ENCODE results near the gene TTC12. TPM values are rescaled to one million over a fixed set of nuclear protein-coding genes. Genes with fewer than 3 reads are reported as not detected.

Gene TTC12
- total RNA-seq, 1 donor from 2014 or later, result 30.4 TPM

GRCh38 chr11:113370634-113371033, 56.3 kb downstream of the TTC12 start:
- TF ChIP-seq, protein P1, sequence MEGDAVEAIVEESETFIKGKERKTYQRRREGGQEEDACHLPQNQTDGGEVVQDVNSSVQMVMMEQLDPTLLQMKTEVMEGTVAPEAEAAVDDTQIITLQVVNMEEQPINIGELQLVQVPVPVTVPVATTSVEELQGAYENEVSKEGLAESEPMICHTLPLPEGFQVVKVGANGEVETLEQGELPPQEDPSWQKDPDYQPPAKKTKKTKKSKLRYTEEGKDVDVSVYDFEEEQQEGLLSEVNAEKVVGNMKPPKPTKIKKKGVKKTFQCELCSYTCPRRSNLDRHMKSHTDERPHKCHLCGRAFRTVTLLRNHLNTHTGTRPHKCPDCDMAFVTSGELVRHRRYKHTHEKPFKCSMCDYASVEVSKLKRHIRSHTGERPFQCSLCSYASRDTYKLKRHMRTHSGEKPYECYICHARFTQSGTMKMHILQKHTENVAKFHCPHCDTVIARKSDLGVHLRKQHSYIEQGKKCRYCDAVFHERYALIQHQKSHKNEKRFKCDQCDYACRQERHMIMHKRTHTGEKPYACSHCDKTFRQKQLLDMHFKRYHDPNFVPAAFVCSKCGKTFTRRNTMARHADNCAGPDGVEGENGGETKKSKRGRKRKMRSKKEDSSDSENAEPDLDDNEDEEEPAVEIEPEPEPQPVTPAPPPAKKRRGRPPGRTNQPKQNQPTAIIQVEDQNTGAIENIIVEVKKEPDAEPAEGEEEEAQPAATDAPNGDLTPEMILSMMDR (IDR thresholded peaks at IDR 0.05; ENCODE audit: unreplicated experiment), result no peak
- H3K27me3 Mint-ChIP-seq, result no peaks in the 10 kb centered on the region
- DNase-seq (ENCODE audit: low spot score, unreplicated experiment), result no peak
- H3K4me3 Mint-ChIP-seq (ENCODE audit: low read depth), result no peak overlapping the region
- no peaks in the 10 kb centered on the region for H3K9me3 Mint-ChIP-seq (ENCODE audit: low read depth)
- H3K36me3 Mint-ChIP-seq (ENCODE audit: insufficient read depth), result peaks cover 8% of the 10 kb centered on the region
- H3K4me1 Mint-ChIP-seq (ENCODE audit: low read depth), result peaks cover 7% of the 10 kb centered on the region
- H3K27ac Mint-ChIP-seq, result no peak overlapping the region

GRCh38 chr11:113372309-113372708, 57.9 kb downstream of the TTC12 start:
- H3K27ac Mint-ChIP-seq, result no peak overlapping the region

GRCh38 chr11:113373306-113373705, 58.9 kb downstream of the TTC12 start:
- no peaks in the 10 kb centered on the region for H3K27me3 Mint-ChIP-seq
- no peak overlapping the region for H3K27ac Mint-ChIP-seq
- no peak overlapping the region for H3K4me3 Mint-ChIP-seq (ENCODE audit: low read depth)
- TF ChIP-seq, protein P1 (IDR thresholded peaks at IDR 0.05; ENCODE audit: unreplicated experiment), result no peak
- H3K36me3 Mint-ChIP-seq (ENCODE audit: insufficient read depth), result peaks cover 6% of the 10 kb centered on the region
- H3K4me1 Mint-ChIP-seq (ENCODE audit: low read depth), result peaks cover 7% of the 10 kb centered on the region
- H3K9me3 Mint-ChIP-seq (ENCODE audit: low read depth), result no peaks in the 10 kb centered on the region
- no peak for DNase-seq (ENCODE audit: low spot score, unreplicated experiment)

More at GRCh38 chr11:113372309-113372708, 57.9 kb downstream of the TTC12 start:
- Mint-ChIP-seq H3K4me3 (ENCODE audit: low read depth) (no peak overlapping the region), H3K36me3 (ENCODE audit: insufficient read depth) (peaks cover 8% of the 10 kb centered on the region), H3K27me3 (no peaks in the 10 kb centered on the region), H3K4me1 (ENCODE audit: low read depth) (peaks cover 7% of the 10 kb centered on the region), H3K9me3 (ENCODE audit: low read depth) (no peaks in the 10 kb centered on the region)
- TF ChIP-seq, protein P1 (IDR thresholded peaks at IDR 0.05; ENCODE audit: unreplicated experiment), result peak; percentile 20
- DNase-seq (ENCODE audit: low spot score, unreplicated experiment), result no peak

- Mint-ChIP-seq H3K36me3 (ENCODE audit: insufficient read depth) (peaks cover 3% of the 10 kb centered on the region), H3K9me3 (ENCODE audit: low read depth) (no peaks in the 10 kb centered on the region), H3K4me3 (ENCODE audit: low read depth) (no peak overlapping the region), H3K27me3 (no peaks in the 10 kb centered on the region), H3K27ac (no peak overlapping the region), H3K4me1 (ENCODE audit: low read depth) (peaks cover 7% of the 10 kb centered on the region)
- TF ChIP-seq, protein P1 (IDR thresholded peaks at IDR 0.05; ENCODE audit: unreplicated experiment), result no peak
- DNase-seq (ENCODE audit: low spot score, unreplicated experiment), result no peak
Measured at GRCh38 chr11:113373981-113374560, 59.7 kb downstream of the TTC12 start.

- Mint-ChIP-seq H3K4me3 (ENCODE audit: low read depth) (no peak overlapping the region), H3K27ac (no peak overlapping the region), H3K36me3 (ENCODE audit: insufficient read depth) (peaks cover 3% of the 10 kb centered on the region), H3K9me3 (ENCODE audit: low read depth) (peaks cover 4% of the 10 kb centered on the region), H3K27me3 (no peaks in the 10 kb centered on the region), H3K4me1 (ENCODE audit: low read depth) (no peaks in the 10 kb centered on the region)
- no peak for DNase-seq (ENCODE audit: low spot score, unreplicated experiment)
- TF ChIP-seq, protein P1 (IDR thresholded peaks at IDR 0.05; ENCODE audit: unreplicated experiment), result no peak
Measured at GRCh38 chr11:113375402-113375801, 61.0 kb downstream of the TTC12 start.

Data from progenitor cell of endocrine pancreas (in vitro differentiated cells).